Activated naive CD4-positive, alpha-beta T cell treated with anti-CD3 and anti-CD28 coated beads for 36 hours (primary cell): ENCODE data around the gene LUZP4. TPM values are rescaled to one million over a fixed set of nuclear protein-coding genes. Genes with fewer than 3 reads are reported as not detected.

Source experiments
- CTCF ChIA-PET: fragments of 350-600 bp; sonication (Branson Sonifier 250); formaldehyde crosslinking; loops from one replicate; lab custom pipeline; 2021; ENCODE audit warnings: antibody characterized with exemption; lab: Charles Lee
- DNase-seq: peaks from one replicate; pipeline ENCODE4 v3.0.0-alpha.2; 2020
- H3K27ac Mint-ChIP-seq: one replicate; pipeline ENCODE4 v1.8.0; 2021; ENCODE audit warnings: mild to moderate bottlenecking, mixed read lengths
- H3K27me3 Mint-ChIP-seq: one replicate; pipeline ENCODE4 v1.8.0; 2021; ENCODE audit warnings: low read depth, mixed read lengths
- H3K36me3 Mint-ChIP-seq: one replicate; pipeline ENCODE4 v1.8.0; 2021; ENCODE audit warnings: low read depth, mixed read lengths
- H3K4me1 Mint-ChIP-seq: one replicate; pipeline ENCODE4 v1.8.0; 2021; ENCODE audit warnings: low read depth, mixed read lengths
- H3K4me3 Mint-ChIP-seq: one replicate; pipeline ENCODE4 v1.8.0; 2021; ENCODE audit warnings: mild to moderate bottlenecking, moderate library complexity, mixed read lengths
- H3K9me3 Mint-ChIP-seq: one replicate; pipeline ENCODE4 v1.8.0; 2021; ENCODE audit warnings: mixed read lengths
- intact Hi-C: fragments of 100-400 bp; cut with micrococcal nuclease; formaldehyde crosslinking; loops from one replicate; pipeline ENCODE4 v1.15.1; 2023
- total RNA-seq, 2 experiments: library from RNA; stranded (reverse); gene quantifications; one replicate each; pipeline ENCODE4 v1.2.3, GENCODE V29; 2021

Gene LUZP4
- not detected for total RNA-seq

- no peaks in the 10 kb centered on the region for H3K36me3 Mint-ChIP-seq
- no peak for DNase-seq
- CTCF ChIA-PET = no interaction called here
- no peaks in the 10 kb centered on the region for H3K27me3 Mint-ChIP-seq
- no peak within 1 kb of the TSS for H3K27ac Mint-ChIP-seq
- H3K4me3 Mint-ChIP-seq = no peak within 1 kb of the TSS
- intact Hi-C loops = no loop called here
- H3K4me1 Mint-ChIP-seq = no peaks in the 10 kb centered on the region
- H3K9me3 Mint-ChIP-seq = no peaks in the 10 kb centered on the region
These were observed at the start of gene LUZP4 for GRCh38 chrX:115289465-115289864. Gene LUZP4, plus strand, starts transcription at chrX:115289715. Its CDS starts 45 bp downstream, at chrX:115289760.

GRCh38 chrX:115251458-115252233, 37.9 kb upstream of the LUZP4 start:
- intact Hi-C loops = no loop called here
- no peaks in the 10 kb centered on the region for H3K27me3 Mint-ChIP-seq
- DNase-seq = no peak
- no peak overlapping the region for H3K4me3 Mint-ChIP-seq
- no peaks in the 10 kb centered on the region for H3K4me1 Mint-ChIP-seq
- CTCF ChIA-PET = no interaction called here
- no peak overlapping the region for H3K27ac Mint-ChIP-seq
- H3K36me3 Mint-ChIP-seq = no peaks in the 10 kb centered on the region
- no peaks in the 10 kb centered on the region for H3K9me3 Mint-ChIP-seq

- CTCF ChIA-PET = no interaction called here
- Mint-ChIP-seq H3K27me3 (no peaks in the 10 kb centered on the region), H3K36me3 (no peaks in the 10 kb centered on the region), H3K9me3 (no peaks in the 10 kb centered on the region), H3K4me1 (no peaks in the 10 kb centered on the region), H3K27ac (no peak overlapping the region), H3K4me3 (no peak overlapping the region)
- intact Hi-C loops = no loop called here
- no peak for DNase-seq
These were observed 34.5 kb upstream of the LUZP4 start for GRCh38 chrX:115255003-115255402.

GRCh38 chrX:115257711-115258110, 31.8 kb upstream of the LUZP4 start:
- intact Hi-C loops = no loop called here
- H3K4me3 Mint-ChIP-seq = no peak overlapping the region
- H3K27me3 Mint-ChIP-seq = no peaks in the 10 kb centered on the region
- no peak for DNase-seq
- H3K9me3 Mint-ChIP-seq = no peaks in the 10 kb centered on the region
- H3K27ac Mint-ChIP-seq = no peak overlapping the region
- no peaks in the 10 kb centered on the region for H3K4me1 Mint-ChIP-seq
- H3K36me3 Mint-ChIP-seq = no peaks in the 10 kb centered on the region
- CTCF ChIA-PET = no interaction called here

- no peaks in the 10 kb centered on the region for H3K4me1 Mint-ChIP-seq
- H3K27me3 Mint-ChIP-seq = no peaks in the 10 kb centered on the region
- no peak overlapping the region for H3K4me3 Mint-ChIP-seq
- no peaks in the 10 kb centered on the region for H3K36me3 Mint-ChIP-seq
- CTCF ChIA-PET = no interaction called here
- DNase-seq = no peak
- H3K27ac Mint-ChIP-seq = no peak overlapping the region
- no peaks in the 10 kb centered on the region for H3K9me3 Mint-ChIP-seq
- intact Hi-C loops = no loop called here
These were observed 30.2 kb upstream of the LUZP4 start for GRCh38 chrX:115259238-115259875.

- Mint-ChIP-seq H3K9me3 (no peaks in the 10 kb centered on the region), H3K4me3 (no peak overlapping the region), H3K36me3 (no peaks in the 10 kb centered on the region), H3K4me1 (no peaks in the 10 kb centered on the region), H3K27ac (no peak overlapping the region), H3K27me3 (no peaks in the 10 kb centered on the region)
- DNase-seq = no peak
- intact Hi-C loops = no loop called here
- CTCF ChIA-PET = no interaction called here
These were observed 29.2 kb upstream of the LUZP4 start for GRCh38 chrX:115260330-115260729.

- H3K4me3 Mint-ChIP-seq = no peak overlapping the region
- intact Hi-C loops = no loop called here
- H3K4me1 Mint-ChIP-seq = no peaks in the 10 kb centered on the region
- DNase-seq = no peak
- H3K27me3 Mint-ChIP-seq = no peaks in the 10 kb centered on the region
- no peak overlapping the region for H3K27ac Mint-ChIP-seq
- no peaks in the 10 kb centered on the region for H3K36me3 Mint-ChIP-seq
- no peaks in the 10 kb centered on the region for H3K9me3 Mint-ChIP-seq
- CTCF ChIA-PET = interaction anchor here (0.6 kb wide), 1 partner anchor 873 kb away, joined by 3 read pairs; no protein-coding TSS in a partner anchor
These were observed 28.4 kb upstream of the LUZP4 start for GRCh38 chrX:115261148-115261547.

- Mint-ChIP-seq H3K27ac (no peak overlapping the region), H3K4me1 (no peaks in the 10 kb centered on the region), H3K9me3 (no peaks in the 10 kb centered on the region), H3K4me3 (no peak overlapping the region), H3K36me3 (no peaks in the 10 kb centered on the region), H3K27me3 (no peaks in the 10 kb centered on the region)
- CTCF ChIA-PET = no interaction called here
- intact Hi-C loops = no loop called here
- no peak for DNase-seq
These were observed 25.5 kb upstream of the LUZP4 start for GRCh38 chrX:115264009-115264408.

GRCh38 chrX:115266300-115266699, 23.2 kb upstream of the LUZP4 start:
- H3K36me3 Mint-ChIP-seq = no peaks in the 10 kb centered on the region
- no peaks in the 10 kb centered on the region for H3K9me3 Mint-ChIP-seq
- intact Hi-C loops = no loop called here
- no peaks in the 10 kb centered on the region for H3K27me3 Mint-ChIP-seq
- no peak for DNase-seq
- no peaks in the 10 kb centered on the region for H3K4me1 Mint-ChIP-seq
- H3K27ac Mint-ChIP-seq = no peak overlapping the region
- CTCF ChIA-PET = no interaction called here
- no peak overlapping the region for H3K4me3 Mint-ChIP-seq

- Mint-ChIP-seq H3K27ac (no peak overlapping the region), H3K27me3 (no peaks in the 10 kb centered on the region), H3K36me3 (no peaks in the 10 kb centered on the region), H3K9me3 (no peaks in the 10 kb centered on the region), H3K4me1 (no peaks in the 10 kb centered on the region), H3K4me3 (no peak overlapping the region)
- CTCF ChIA-PET = no interaction called here
- no peak for DNase-seq
- intact Hi-C loops = no loop called here
These were observed 21.1 kb upstream of the LUZP4 start for GRCh38 chrX:115268421-115268820.

- Mint-ChIP-seq H3K27ac (no peak overlapping the region), H3K9me3 (no peaks in the 10 kb centered on the region), H3K4me3 (no peak overlapping the region), H3K27me3 (no peaks in the 10 kb centered on the region), H3K4me1 (no peaks in the 10 kb centered on the region), H3K36me3 (no peaks in the 10 kb centered on the region)
- intact Hi-C loops = no loop called here
- DNase-seq = no peak
- CTCF ChIA-PET = no interaction called here
These were observed 20.3 kb upstream of the LUZP4 start for GRCh38 chrX:115269051-115269683.

GRCh38 chrX:115284877-115285276, 4.6 kb upstream of the LUZP4 start:
- no peak overlapping the region for H3K4me3 Mint-ChIP-seq
- no peak for DNase-seq
- intact Hi-C loops = no loop called here
- no peaks in the 10 kb centered on the region for H3K9me3 Mint-ChIP-seq
- H3K27ac Mint-ChIP-seq = no peak overlapping the region
- no peaks in the 10 kb centered on the region for H3K36me3 Mint-ChIP-seq
- H3K4me1 Mint-ChIP-seq = no peaks in the 10 kb centered on the region
- H3K27me3 Mint-ChIP-seq = no peaks in the 10 kb centered on the region
- CTCF ChIA-PET = no interaction called here

GRCh38 chrX:115297189-115297588, 7.7 kb downstream of the LUZP4 start:
- CTCF ChIA-PET = no interaction called here
- intact Hi-C loops = no loop called here

More at GRCh38 chrX:115297189-115297588, 7.7 kb downstream of the LUZP4 start:
- no peak overlapping the region for H3K4me3 Mint-ChIP-seq
- no peaks in the 10 kb centered on the region for H3K4me1 Mint-ChIP-seq
- H3K36me3 Mint-ChIP-seq = no peaks in the 10 kb centered on the region
- no peak overlapping the region for H3K27ac Mint-ChIP-seq
- H3K9me3 Mint-ChIP-seq = no peaks in the 10 kb centered on the region
- DNase-seq = no peak
- H3K27me3 Mint-ChIP-seq = no peaks in the 10 kb centered on the region
